Measurements from ENCODE around the gene AGL.
"Not testable (repeated sequence)": the region's sequence is repeated elsewhere in the genome, so short reads cannot be mapped to it uniquely, and the experiment has no call there.

Gene AGL

DNA sequence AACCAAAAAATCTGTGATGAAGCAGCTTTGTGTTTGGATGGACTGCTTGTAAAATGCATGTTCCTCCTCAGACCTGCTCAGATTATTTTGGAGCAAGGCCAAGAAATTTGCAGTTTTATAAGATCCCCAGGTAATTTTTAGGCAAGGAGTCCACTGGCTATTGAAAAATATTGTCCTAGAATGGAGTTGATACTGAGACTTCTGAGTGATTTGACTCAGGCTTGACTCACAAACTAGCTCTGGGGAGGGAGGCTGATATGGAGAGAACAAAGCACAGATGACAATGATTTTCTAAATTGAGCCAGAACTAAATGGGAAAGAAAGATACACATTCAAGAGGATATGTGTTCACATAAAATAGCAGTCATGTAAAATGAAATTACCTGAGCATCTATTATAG lies 36.7 kb downstream of the AGL start:
- Histone ChIP-seq H3K9me3 (ENCODE audit: control extremely low read depth in 1 of 5, control insufficient read depth in 4 of 5, insufficient read depth in 2 of 5, low read depth in 1 of 5, low read length in 4 of 5) (no peaks in the 10 kb centered on the region), H3K4me1 (ENCODE audit: control extremely low read depth in 1 of 4, control insufficient read depth in 4 of 4, insufficient read depth in 4 of 4, low read length in 3 of 4) (no peaks in the 10 kb centered on the region), H3K27me3 (replicated peaks in 2 of 5; ENCODE audit: control insufficient read depth in 4 of 5, insufficient read depth in 5 of 5, low read length in 4 of 5) (no peaks in the 10 kb centered on the region), H3K4me3 (ENCODE audit: control insufficient read depth in 1 of 7, extremely low read depth in 1 of 7, insufficient read depth in 4 of 7, low read depth in 2 of 7, low read length in 6 of 7) (no peak overlapping the region), H3K27ac (ENCODE audit: insufficient read depth in 1 of 2, low read depth in 1 of 2, low read length in 2 of 2, poor library complexity in 1 of 2, severe bottlenecking in 2 of 2) (no peak overlapping the region), H3K36me3 (ENCODE audit: control insufficient read depth in 4 of 4, insufficient read depth in 4 of 4, low read length in 3 of 4) (peaks cover 9 to 49% (median 20%) of the 10 kb centered on the region in 4 experiments)
- DNase-seq, result no peak
- ChIA-PET CTCF (interaction anchor here (1.2 kb wide), 1 partner anchor 12 kb away, joined by 3 read pairs; no protein-coding TSS in a partner anchor), POLR2A (interaction anchor here (0.6 kb wide), 1 partner anchor 174 kb away, joined by 3 read pairs; no protein-coding TSS in a partner anchor)

DNA sequence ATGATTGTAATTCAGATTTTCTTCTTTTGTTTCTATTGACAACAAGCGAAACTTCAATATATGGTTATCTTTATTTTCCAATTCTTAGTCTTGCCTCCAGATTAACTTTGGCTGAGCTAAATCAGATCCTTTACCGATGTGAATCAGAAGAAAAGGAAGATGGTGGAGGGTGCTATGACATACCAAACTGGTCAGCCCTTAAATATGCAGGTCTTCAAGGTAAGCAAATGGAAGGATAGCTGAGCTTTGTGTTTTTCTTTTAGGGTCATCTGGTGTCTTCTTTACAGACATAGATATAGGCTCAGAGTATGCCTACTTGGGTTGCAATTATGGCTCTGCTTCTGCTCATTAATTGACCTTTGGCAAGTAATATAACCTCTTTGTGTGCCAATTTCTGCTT lies 37.7 kb downstream of the AGL start:
- CTCF ChIA-PET, result interaction anchor here (0.6 kb wide), 1 partner anchor 84 kb away, joined by 4 read pairs; no protein-coding TSS in a partner anchor

DNA sequence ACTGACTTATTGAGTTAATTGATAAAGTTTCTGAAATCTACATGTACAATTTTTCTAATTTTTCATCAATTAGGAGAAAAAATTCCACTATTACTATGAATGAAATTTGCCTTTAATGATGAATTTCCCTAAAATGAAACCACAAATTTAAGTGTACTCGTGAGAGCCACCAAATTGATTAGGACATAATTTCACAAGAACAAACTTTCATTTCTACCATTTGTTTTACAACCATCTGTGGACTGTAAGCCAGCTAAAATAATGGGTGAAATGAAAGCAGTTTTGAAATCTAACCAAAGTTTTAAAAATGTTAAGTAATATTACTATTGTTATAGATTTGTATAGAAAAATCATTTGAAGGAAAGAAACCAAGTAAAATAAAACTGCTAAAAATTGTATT lies 41.8 kb downstream of the AGL start:
- Histone ChIP-seq H3K36me3 (ENCODE audit: control insufficient read depth in 4 of 4, insufficient read depth in 4 of 4, low read length in 3 of 4) (peaks cover 4 to 27% (median 13%) of the 10 kb centered on the region in 4 experiments), H3K27ac (ENCODE audit: insufficient read depth in 1 of 2, low read depth in 1 of 2, low read length in 2 of 2, poor library complexity in 1 of 2, severe bottlenecking in 2 of 2) (no peak overlapping the region), H3K4me3 (ENCODE audit: control insufficient read depth in 1 of 7, extremely low read depth in 1 of 7, insufficient read depth in 4 of 7, low read depth in 2 of 7, low read length in 6 of 7) (no peak overlapping the region), H3K9me3 (ENCODE audit: control extremely low read depth in 1 of 5, control insufficient read depth in 4 of 5, insufficient read depth in 2 of 5, low read depth in 1 of 5, low read length in 4 of 5) (no peaks in the 10 kb centered on the region), H3K4me1 (ENCODE audit: control extremely low read depth in 1 of 4, control insufficient read depth in 4 of 4, insufficient read depth in 4 of 4, low read length in 3 of 4) (no peaks in the 10 kb centered on the region), H3K27me3 (replicated peaks in 2 of 5; ENCODE audit: control insufficient read depth in 4 of 5, insufficient read depth in 5 of 5, low read length in 4 of 5) (no peaks in the 10 kb centered on the region)
- POLR2A ChIA-PET, result no interaction called here
- CTCF ChIA-PET, result interaction anchor here (0.8 to 1.3 kb wide), 2 partner anchors 13 to 64 kb away, joined by 3 to 4 read pairs; no protein-coding TSS in a partner anchor
- no CpG with 5 or more reads among the region's 1 CpG for WGBS (ENCODE audit: insufficient coverage)
- DNase-seq, result no peak

More for the DNA sequence above, 37.7 kb downstream of the AGL start:
- WGBS (ENCODE audit: insufficient coverage), result 100% methylated on average over 1 of the region's 2 CpGs
- DNase-seq, result no peak
- POLR2A ChIA-PET, result no interaction called here
- Histone ChIP-seq H3K27ac (ENCODE audit: insufficient read depth in 1 of 2, low read depth in 1 of 2, low read length in 2 of 2, poor library complexity in 1 of 2, severe bottlenecking in 2 of 2) (no peak overlapping the region), H3K4me3 (ENCODE audit: control insufficient read depth in 1 of 7, extremely low read depth in 1 of 7, insufficient read depth in 4 of 7, low read depth in 2 of 7, low read length in 6 of 7) (no peak overlapping the region), H3K9me3 (ENCODE audit: control extremely low read depth in 1 of 5, control insufficient read depth in 4 of 5, insufficient read depth in 2 of 5, low read depth in 1 of 5, low read length in 4 of 5) (no peaks in the 10 kb centered on the region), H3K4me1 (ENCODE audit: control extremely low read depth in 1 of 4, control insufficient read depth in 4 of 4, insufficient read depth in 4 of 4, low read length in 3 of 4) (no peaks in the 10 kb centered on the region), H3K27me3 (replicated peaks in 2 of 5; ENCODE audit: control insufficient read depth in 4 of 5, insufficient read depth in 5 of 5, low read length in 4 of 5) (no peaks in the 10 kb centered on the region), H3K36me3 (ENCODE audit: control insufficient read depth in 4 of 4, insufficient read depth in 4 of 4, low read length in 3 of 4) (peaks cover 9 to 43% (median 21%) of the 10 kb centered on the region in 4 experiments)

DNA sequence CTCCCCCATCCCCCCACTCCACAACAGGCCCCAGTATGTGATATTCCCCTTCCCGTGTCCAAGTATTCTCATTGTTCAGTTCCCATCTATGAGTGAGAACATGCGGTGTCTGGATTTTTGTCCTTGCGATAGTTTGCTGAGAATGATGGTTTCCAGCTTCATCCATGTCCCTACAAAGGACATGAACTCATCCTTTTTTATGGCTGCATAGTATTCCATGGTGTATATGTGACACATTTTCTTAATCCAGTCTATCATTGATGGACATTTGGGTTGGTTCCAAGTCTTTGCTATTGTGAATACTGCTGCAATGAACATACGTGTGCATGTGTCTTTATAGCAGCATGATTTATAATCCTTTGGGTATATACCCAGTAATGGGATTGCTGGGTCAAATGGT lies 53.1 kb downstream of the AGL start:
- H3K27me3 ChIP-seq (replicated peaks in 2 of 5; ENCODE audit: control insufficient read depth in 4 of 5, insufficient read depth in 5 of 5, low read length in 4 of 5); H3K27ac ChIP-seq (ENCODE audit: insufficient read depth in 1 of 2, low read depth in 1 of 2, low read length in 2 of 2, poor library complexity in 1 of 2, severe bottlenecking in 2 of 2); CTCF ChIA-PET; H3K9me3 ChIP-seq (ENCODE audit: control extremely low read depth in 1 of 5, control insufficient read depth in 4 of 5, insufficient read depth in 2 of 5, low read depth in 1 of 5, low read length in 4 of 5); POLR2A ChIA-PET; H3K4me3 ChIP-seq (ENCODE audit: control insufficient read depth in 1 of 7, extremely low read depth in 1 of 7, insufficient read depth in 4 of 7, low read depth in 2 of 7, low read length in 6 of 7); H3K4me1 ChIP-seq (ENCODE audit: control extremely low read depth in 1 of 4, control insufficient read depth in 4 of 4, insufficient read depth in 4 of 4, low read length in 3 of 4); DNase-seq: not testable (repeated sequence)
- no CpG with 5 or more reads among the region's 4 CpGs for WGBS (ENCODE audit: insufficient coverage)
- peaks cover 4 to 27% (median 10%) of the 10 kb centered on the region in 4 experiments for H3K36me3 ChIP-seq (ENCODE audit: control insufficient read depth in 4 of 4, insufficient read depth in 4 of 4, low read length in 3 of 4)

DNA sequence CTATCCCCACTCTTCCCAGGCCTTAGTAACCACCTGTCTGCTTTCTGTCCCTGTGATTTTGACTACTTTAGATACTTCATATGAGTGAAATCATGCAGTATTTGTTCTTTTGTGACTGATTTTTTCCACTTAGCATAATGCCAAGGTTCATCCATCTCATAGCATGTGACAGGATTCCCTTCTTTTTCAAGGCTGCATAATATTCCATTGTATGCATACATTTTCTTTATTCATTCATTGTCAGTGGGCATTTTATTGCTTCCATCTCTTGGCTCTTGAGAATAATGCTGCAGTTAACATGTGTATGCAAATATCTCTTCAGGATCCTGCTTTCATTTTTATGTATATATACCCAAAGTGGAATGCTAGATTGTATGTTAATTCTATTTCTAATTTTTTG lies 56.4 kb downstream of the AGL start:
- H3K36me3 ChIP-seq (ENCODE audit: control insufficient read depth in 4 of 4, insufficient read depth in 4 of 4, low read length in 3 of 4), result peaks cover 0 to 28% (median 7%) of the 10 kb centered on the region in 4 experiments
- no peaks in the 10 kb centered on the region for H3K27me3 ChIP-seq (replicated peaks in 2 of 5; ENCODE audit: control insufficient read depth in 4 of 5, insufficient read depth in 5 of 5, low read length in 4 of 5)
- CTCF ChIA-PET, result no interaction called here
- POLR2A ChIA-PET, result no interaction called here
- no peaks in the 10 kb centered on the region for H3K4me1 ChIP-seq (ENCODE audit: control extremely low read depth in 1 of 4, control insufficient read depth in 4 of 4, insufficient read depth in 4 of 4, low read length in 3 of 4)
- no peak for DNase-seq
- H3K9me3 ChIP-seq (ENCODE audit: control extremely low read depth in 1 of 5, control insufficient read depth in 4 of 5, insufficient read depth in 2 of 5, low read depth in 1 of 5, low read length in 4 of 5), result peaks cover 0 to 6% (median 0%) of the 10 kb centered on the region in 5 experiments
- no peak overlapping the region for H3K27ac ChIP-seq (ENCODE audit: insufficient read depth in 1 of 2, low read depth in 1 of 2, low read length in 2 of 2, poor library complexity in 1 of 2, severe bottlenecking in 2 of 2)
- no peak overlapping the region for H3K4me3 ChIP-seq (ENCODE audit: control insufficient read depth in 1 of 7, extremely low read depth in 1 of 7, insufficient read depth in 4 of 7, low read depth in 2 of 7, low read length in 6 of 7)

DNA sequence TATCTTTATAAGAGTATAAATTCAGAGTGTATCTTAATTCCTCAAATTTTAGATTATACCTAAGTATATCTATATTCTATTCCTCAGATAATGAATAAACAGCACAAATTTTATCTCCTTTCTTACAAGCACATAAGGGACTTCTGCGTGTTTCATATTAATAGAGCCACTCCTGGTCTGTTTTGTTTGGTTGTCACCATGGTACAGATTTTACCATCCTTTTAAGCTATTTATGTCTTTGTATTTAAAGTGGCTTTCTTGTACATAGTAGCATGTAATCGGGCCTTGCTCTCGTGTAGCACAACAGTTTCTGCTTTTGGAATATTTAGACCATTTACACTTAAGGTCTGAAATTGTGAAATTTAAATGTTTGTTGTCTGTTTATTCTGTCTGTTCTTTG lies 67.1 kb downstream of the AGL start:
- no CpG with 5 or more reads among the region's 3 CpGs for WGBS (ENCODE audit: insufficient coverage)
- Histone ChIP-seq H3K4me3 (ENCODE audit: control insufficient read depth in 1 of 7, extremely low read depth in 1 of 7, insufficient read depth in 4 of 7, low read depth in 2 of 7, low read length in 6 of 7) (no peak overlapping the region), H3K36me3 (ENCODE audit: control insufficient read depth in 4 of 4, insufficient read depth in 4 of 4, low read length in 3 of 4) (peaks cover 4 to 23% (median 16%) of the 10 kb centered on the region in 4 experiments), H3K4me1 (ENCODE audit: control extremely low read depth in 1 of 4, control insufficient read depth in 4 of 4, insufficient read depth in 4 of 4, low read length in 3 of 4) (no peaks in the 10 kb centered on the region), H3K27me3 (replicated peaks in 2 of 5; ENCODE audit: control insufficient read depth in 4 of 5, insufficient read depth in 5 of 5, low read length in 4 of 5) (no peaks in the 10 kb centered on the region), H3K27ac (ENCODE audit: insufficient read depth in 1 of 2, low read depth in 1 of 2, low read length in 2 of 2, poor library complexity in 1 of 2, severe bottlenecking in 2 of 2) (no peak overlapping the region), H3K9me3 (ENCODE audit: control extremely low read depth in 1 of 5, control insufficient read depth in 4 of 5, insufficient read depth in 2 of 5, low read depth in 1 of 5, low read length in 4 of 5) (no peaks in the 10 kb centered on the region)
- DNase-seq, result no peak
- ChIA-PET POLR2A (no interaction called here), CTCF (no interaction called here)

DNA sequence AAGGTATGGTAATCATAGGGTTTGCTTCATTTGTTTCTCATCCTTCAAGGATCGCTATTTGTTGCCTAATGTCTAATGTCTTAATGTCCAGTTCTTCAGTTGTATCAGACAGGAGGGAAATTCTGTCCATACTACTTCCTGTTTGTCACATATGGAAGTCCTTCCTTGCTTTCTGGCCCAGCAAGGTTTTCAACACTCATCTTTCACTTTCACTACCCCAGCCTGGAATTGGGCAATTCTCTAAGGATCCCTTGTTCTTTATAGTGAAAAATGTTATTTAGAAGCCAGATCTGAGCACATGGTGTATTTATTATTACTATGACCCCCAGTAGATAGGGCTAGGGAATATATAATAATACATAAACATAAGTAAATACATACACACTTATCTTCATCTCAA lies 69.1 kb downstream of the AGL start:
- no peak overlapping the region for H3K27ac ChIP-seq (ENCODE audit: insufficient read depth in 1 of 2, low read depth in 1 of 2, low read length in 2 of 2, poor library complexity in 1 of 2, severe bottlenecking in 2 of 2)
- H3K36me3 ChIP-seq (ENCODE audit: control insufficient read depth in 4 of 4, insufficient read depth in 4 of 4, low read length in 3 of 4), result peaks cover 4 to 16% (median 9%) of the 10 kb centered on the region in 4 experiments
- H3K4me3 ChIP-seq (ENCODE audit: control insufficient read depth in 1 of 7, extremely low read depth in 1 of 7, insufficient read depth in 4 of 7, low read depth in 2 of 7, low read length in 6 of 7), result no peak overlapping the region
- WGBS (ENCODE audit: insufficient coverage), result no CpG with 5 or more reads among the region's 1 CpG
- H3K4me1 ChIP-seq (ENCODE audit: control extremely low read depth in 1 of 4, control insufficient read depth in 4 of 4, insufficient read depth in 4 of 4, low read length in 3 of 4), result no peaks in the 10 kb centered on the region
- ChIA-PET POLR2A (no interaction called here), CTCF (interaction anchor here (1.0 kb wide), 1 partner anchor 92 kb away, joined by 3 read pairs; no protein-coding TSS in a partner anchor)
- DNase-seq, result no peak
- H3K27me3 ChIP-seq (replicated peaks in 2 of 5; ENCODE audit: control insufficient read depth in 4 of 5, insufficient read depth in 5 of 5, low read length in 4 of 5), result no peaks in the 10 kb centered on the region
- H3K9me3 ChIP-seq (ENCODE audit: control extremely low read depth in 1 of 5, control insufficient read depth in 4 of 5, insufficient read depth in 2 of 5, low read depth in 1 of 5, low read length in 4 of 5), result no peaks in the 10 kb centered on the region
